ENCODE measurements around the gene CCDC192. TPM values are rescaled to one million over a fixed set of nuclear protein-coding genes. Genes with fewer than 3 reads are reported as not detected.

Gene CCDC192
- total RNA-seq, 1 donor from 2014 or later, result not detected

- no peak for TF ChIP-seq CTCF (IDR thresholded peaks at IDR 0.05)
- peaks cover 6% of the 10 kb centered on the region for H3K9me3 Mint-ChIP-seq
- POLR2A ChIA-PET, result no interaction called here
- no peaks in the 10 kb centered on the region for H3K36me3 Mint-ChIP-seq (ENCODE audit: low read depth)
- CTCF ChIA-PET, result no interaction called here
- intact Hi-C loops (cut with micrococcal nuclease), result no loop called here
- H3K27ac Mint-ChIP-seq, result no peak overlapping the region
- no peak for ATAC-seq (ENCODE audit: low read depth)
- H3K4me3 Mint-ChIP-seq, result no peak overlapping the region
- no peaks in the 10 kb centered on the region for H3K27me3 Mint-ChIP-seq
- DNase-seq, result no peak
- H3K4me1 Mint-ChIP-seq, result peaks cover 4% of the 10 kb centered on the region
Observed at GRCh38 chr5:127839072-127839471, 135.9 kb downstream of the CCDC192 start.

GRCh38 chr5:127839496-127840197, 136.5 kb downstream of the CCDC192 start:
- Mint-ChIP-seq H3K4me3 (no peak overlapping the region), H3K4me1 (peaks cover 4% of the 10 kb centered on the region), H3K27me3 (no peaks in the 10 kb centered on the region), H3K27ac (no peak overlapping the region), H3K9me3 (peaks cover 6% of the 10 kb centered on the region), H3K36me3 (ENCODE audit: low read depth) (no peaks in the 10 kb centered on the region)
- ChIA-PET POLR2A (no interaction called here), CTCF (no interaction called here)
- DNase-seq (no peak), ATAC-seq (ENCODE audit: low read depth) (no peak)
- intact Hi-C loops (cut with micrococcal nuclease), result no loop called here
- no peak for TF ChIP-seq CTCF (IDR thresholded peaks at IDR 0.05)

- intact Hi-C loops (cut with micrococcal nuclease), result no loop called here
- POLR2A ChIA-PET, result no interaction called here
- no peak overlapping the region for H3K27ac Mint-ChIP-seq
- no peak for TF ChIP-seq CTCF (IDR thresholded peaks at IDR 0.05)
- no peaks in the 10 kb centered on the region for H3K27me3 Mint-ChIP-seq
- no peak for DNase-seq
- no peaks in the 10 kb centered on the region for H3K36me3 Mint-ChIP-seq (ENCODE audit: low read depth)
- H3K9me3 Mint-ChIP-seq, result peaks cover 6% of the 10 kb centered on the region
- CTCF ChIA-PET, result no interaction called here
- no peak overlapping the region for H3K4me3 Mint-ChIP-seq
- H3K4me1 Mint-ChIP-seq, result peaks cover 4% of the 10 kb centered on the region
- no peak for ATAC-seq (ENCODE audit: low read depth)
Observed at GRCh38 chr5:127840198-127840524, 137.0 kb downstream of the CCDC192 start.

- Mint-ChIP-seq H3K4me1 (peaks cover 4% of the 10 kb centered on the region), H3K9me3 (peaks cover 4% of the 10 kb centered on the region), H3K4me3 (no peak overlapping the region), H3K27ac (no peak overlapping the region), H3K36me3 (ENCODE audit: low read depth) (no peaks in the 10 kb centered on the region), H3K27me3 (no peaks in the 10 kb centered on the region)
- CTCF ChIA-PET, result no interaction called here
- no peak for ATAC-seq (ENCODE audit: low read depth)
- POLR2A ChIA-PET, result no interaction called here
- no peak for TF ChIP-seq CTCF (IDR thresholded peaks at IDR 0.05)
- intact Hi-C loops (cut with micrococcal nuclease), result no loop called here
- DNase-seq, result no peak
Observed at GRCh38 chr5:127840809-127841208, 137.6 kb downstream of the CCDC192 start.

GRCh38 chr5:127844581-127845021, 141.4 kb downstream of the CCDC192 start:
- no peaks in the 10 kb centered on the region for H3K36me3 Mint-ChIP-seq (ENCODE audit: low read depth)
- TF ChIP-seq CTCF (IDR thresholded peaks at IDR 0.05), result no peak
- no peak for ATAC-seq (ENCODE audit: low read depth)
- H3K4me1 Mint-ChIP-seq, result peaks cover 4% of the 10 kb centered on the region
- no peak overlapping the region for H3K4me3 Mint-ChIP-seq
- ChIA-PET CTCF (no interaction called here), POLR2A (no interaction called here)
- no peaks in the 10 kb centered on the region for H3K27me3 Mint-ChIP-seq
- no peak overlapping the region for H3K27ac Mint-ChIP-seq
- H3K9me3 Mint-ChIP-seq, result no peaks in the 10 kb centered on the region
- intact Hi-C loops (cut with micrococcal nuclease), result no loop called here
- no peak for DNase-seq
